ENCODE measurements around the gene RGS1.

- TF ChIP-seq POLR2AphosphoS5 (IDR thresholded peaks at IDR 0.05) = no peak
- TF ChIP-seq CTCF (IDR thresholded peaks at IDR 0.05) = no peak
- TF ChIP-seq POLR2A (IDR thresholded peaks at IDR 0.05) = no peak
- TF ChIP-seq EP300 (IDR thresholded peaks at IDR 0.05) = no peak
Observed at GRCh38 chr1:192615055-192615454, 39.5 kb downstream of the RGS1 start.

Measured in gastroesophageal sphincter (tissue), 3 donors.